NB4 (cell line): ENCODE measurements around the gene S100PBP.

Experiments used
- DNase-seq: peaks from one replicate; pipeline ENCODE4 v3.0.0; 2010; ENCODE audit warnings: low read depth
- H3K4me3 ChIP-seq: one replicate; pipeline ENCODE4 v1.5.1; 2011; ENCODE audit warnings: mild to moderate bottlenecking, low read depth, low read length, moderate library complexity
- CTCF ChIP-seq: IDR thresholded peaks from one replicate; pipeline ENCODE4 v1.5.1; 2012; ENCODE audit warnings: low read depth, low read length
- MAX ChIP-seq: IDR thresholded peaks from 2 replicates; pipeline ENCODE4 v1.6.1; 2011; ENCODE audit warnings: low read depth, low read length
- MYC ChIP-seq: IDR thresholded peaks from 2 replicates; pipeline ENCODE4 v1.6.1; 2011; ENCODE audit warnings: low read depth, low read length
- POLR2A ChIP-seq: IDR thresholded peaks from 2 replicates; pipeline ENCODE4 v1.6.1; 2011; ENCODE audit warnings: mild to moderate bottlenecking; ENCODE audit not compliant: insufficient read length; ENCODE audit errors: extremely low read depth

Gene S100PBP

GRCh38 chr1:32887623-32888022 is 70.2 kb downstream of the S100PBP start:
- DNase-seq = no peak
- no peak overlapping the region for H3K4me3 ChIP-seq
- TF ChIP-seq CTCF = no peak
- no peak for TF ChIP-seq MYC
- TF ChIP-seq MAX = no peak
- TF ChIP-seq POLR2A = no peak

DNA sequence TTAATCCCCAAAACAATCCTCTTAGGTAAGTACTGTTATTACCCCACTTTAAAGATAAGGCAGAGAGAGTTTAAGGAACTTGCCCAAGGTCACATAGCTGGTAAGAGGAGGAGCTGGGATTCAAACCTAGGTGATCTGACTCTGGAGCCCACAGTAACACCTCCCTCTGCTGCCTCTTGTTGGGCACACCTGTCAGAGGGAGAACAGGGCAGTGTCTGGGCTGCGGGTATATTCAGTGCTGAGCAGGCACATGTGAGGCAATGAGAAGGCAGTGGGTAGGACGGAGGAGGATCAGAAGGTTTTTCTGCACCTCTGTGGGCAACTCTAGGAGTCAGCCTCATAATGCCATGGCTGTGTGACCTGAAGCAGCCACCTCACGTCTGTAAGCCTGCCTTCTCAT is 70.7 kb downstream of the S100PBP start:
- no peak for DNase-seq
- H3K4me3 ChIP-seq = no peak overlapping the region
- TF ChIP-seq MYC = no peak

GRCh38 chr1:32888677-32889420 is 71.4 kb downstream of the S100PBP start:
- DNase-seq = no peak
- no peak for TF ChIP-seq MAX
- TF ChIP-seq CTCF = no peak
- no peak for TF ChIP-seq MYC
- TF ChIP-seq POLR2A = no peak
- H3K4me3 ChIP-seq = no peak overlapping the region

- DNase-seq = no peak
- H3K4me3 ChIP-seq = no peak overlapping the region
- no peak for TF ChIP-seq MAX
- TF ChIP-seq MYC = no peak
- TF ChIP-seq CTCF = no peak
Observed at GRCh38 chr1:32889731-32890278, 72.4 kb downstream of the S100PBP start.

DNA sequence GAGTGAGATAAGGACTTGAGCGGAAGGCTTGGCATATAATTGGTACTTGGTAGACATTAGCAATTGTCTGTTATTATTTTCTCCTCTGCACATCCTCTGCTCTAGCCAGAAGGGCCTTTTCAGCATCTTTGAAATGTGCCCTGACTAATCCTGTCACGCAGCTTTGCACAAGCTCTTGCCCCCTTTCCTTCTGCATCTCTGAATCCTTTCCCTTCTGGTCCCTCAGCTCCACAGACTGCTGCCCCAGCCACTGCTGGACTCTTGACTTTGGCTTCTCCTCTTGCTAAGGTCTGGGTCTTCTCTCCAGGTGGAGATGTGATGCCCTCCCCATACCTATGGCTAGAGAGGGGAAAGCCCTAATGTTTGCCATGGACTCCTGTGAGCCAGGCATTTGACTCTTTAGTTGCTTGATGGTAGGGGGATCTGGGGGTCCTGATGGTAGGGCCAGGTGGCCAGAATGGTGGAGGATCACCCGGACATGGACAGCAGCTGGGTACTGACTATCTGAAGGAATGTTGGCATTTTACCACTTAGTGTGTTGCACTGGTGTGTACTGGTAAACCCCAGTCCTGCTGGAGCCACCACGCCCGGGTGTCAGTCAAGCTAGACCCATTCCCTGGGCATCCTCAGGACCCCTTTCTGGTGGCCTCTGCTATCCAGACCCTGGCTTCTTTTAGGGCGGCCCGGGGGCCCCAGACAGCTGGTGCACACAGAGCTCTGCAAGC is 73.2 kb downstream of the S100PBP start:
- DNase-seq = no peak
- no peak overlapping the region for H3K4me3 ChIP-seq
- TF ChIP-seq POLR2A = no peak
- no peak for TF ChIP-seq MYC
- no peak for TF ChIP-seq MAX
- no peak for TF ChIP-seq CTCF

DNA sequence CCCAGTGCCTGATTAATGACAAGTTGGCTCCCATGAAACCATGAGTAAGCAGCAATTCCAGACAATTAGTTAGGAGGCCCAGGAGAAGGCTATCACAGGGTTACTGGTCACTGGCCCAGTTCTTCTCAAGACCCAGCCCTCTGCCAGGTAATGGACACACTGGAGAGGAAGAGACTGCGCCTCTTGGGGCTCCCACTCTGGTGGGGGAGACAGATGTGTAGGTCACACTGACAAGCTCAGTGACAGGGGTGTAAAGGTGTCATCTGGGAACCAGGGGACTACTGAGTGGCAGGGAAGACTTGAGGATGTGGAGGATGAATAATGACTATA is 73.8 kb downstream of the S100PBP start:
- H3K4me3 ChIP-seq = no peak overlapping the region
- no peak for DNase-seq
- TF ChIP-seq MYC = no peak
- TF ChIP-seq MAX = no peak
- TF ChIP-seq POLR2A = no peak
